ENCODE data around the gene KRT15. TPM values are rescaled to one million over a fixed set of nuclear protein-coding genes. Genes with fewer than 3 reads are reported as not detected.
A peak's percentile ranks its signal among the peaks of the same experiment; 100 is the strongest.

KRT15 gene
- total and polyA plus RNA-seq, 9 of the 15 experiments (the other 6 are each of a cell fraction or from before 2014, with no cell fraction given): 0.28 to 4.4 (median 0.56) TPM

DNA sequence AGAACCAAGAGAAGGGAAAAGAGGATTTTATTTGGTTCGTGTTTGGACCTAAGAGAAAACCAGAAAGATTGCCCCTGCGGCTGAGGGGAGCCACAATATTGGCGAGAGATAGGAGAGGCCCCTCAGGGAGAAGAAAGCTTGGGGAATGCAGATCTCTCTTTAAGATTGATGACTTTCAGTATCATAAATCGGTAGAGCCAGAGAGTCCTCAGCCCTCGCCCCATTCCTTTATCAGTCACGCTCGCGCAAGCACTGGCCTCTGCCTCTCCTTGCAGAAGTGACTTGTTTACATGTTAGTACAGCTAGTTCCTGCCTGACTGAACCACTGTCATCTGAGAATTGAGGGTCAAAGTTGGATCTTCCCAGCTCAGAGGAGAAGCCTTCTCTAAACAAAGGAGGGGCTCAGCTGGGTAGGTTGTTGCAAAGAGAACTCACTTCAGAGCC, 30.9 kb upstream of the KRT15 start (continued):
- peak; percentile 70 for TF ChIP-seq ZNF644 (tag; IDR thresholded peaks at IDR 0.05; ENCODE audit: low read depth)
- TF ChIP-seq MAZ (CRISPR knock-in tag; conservative IDR thresholded peaks at IDR 0.05 in 1 of 2, IDR thresholded peaks at IDR 0.05 in 1 of 2): no peak
- TF ChIP-seq SNIP1 (IDR thresholded peaks at IDR 0.05; ENCODE audit: low read depth): no peak
- TF ChIP-seq, protein P1, sequence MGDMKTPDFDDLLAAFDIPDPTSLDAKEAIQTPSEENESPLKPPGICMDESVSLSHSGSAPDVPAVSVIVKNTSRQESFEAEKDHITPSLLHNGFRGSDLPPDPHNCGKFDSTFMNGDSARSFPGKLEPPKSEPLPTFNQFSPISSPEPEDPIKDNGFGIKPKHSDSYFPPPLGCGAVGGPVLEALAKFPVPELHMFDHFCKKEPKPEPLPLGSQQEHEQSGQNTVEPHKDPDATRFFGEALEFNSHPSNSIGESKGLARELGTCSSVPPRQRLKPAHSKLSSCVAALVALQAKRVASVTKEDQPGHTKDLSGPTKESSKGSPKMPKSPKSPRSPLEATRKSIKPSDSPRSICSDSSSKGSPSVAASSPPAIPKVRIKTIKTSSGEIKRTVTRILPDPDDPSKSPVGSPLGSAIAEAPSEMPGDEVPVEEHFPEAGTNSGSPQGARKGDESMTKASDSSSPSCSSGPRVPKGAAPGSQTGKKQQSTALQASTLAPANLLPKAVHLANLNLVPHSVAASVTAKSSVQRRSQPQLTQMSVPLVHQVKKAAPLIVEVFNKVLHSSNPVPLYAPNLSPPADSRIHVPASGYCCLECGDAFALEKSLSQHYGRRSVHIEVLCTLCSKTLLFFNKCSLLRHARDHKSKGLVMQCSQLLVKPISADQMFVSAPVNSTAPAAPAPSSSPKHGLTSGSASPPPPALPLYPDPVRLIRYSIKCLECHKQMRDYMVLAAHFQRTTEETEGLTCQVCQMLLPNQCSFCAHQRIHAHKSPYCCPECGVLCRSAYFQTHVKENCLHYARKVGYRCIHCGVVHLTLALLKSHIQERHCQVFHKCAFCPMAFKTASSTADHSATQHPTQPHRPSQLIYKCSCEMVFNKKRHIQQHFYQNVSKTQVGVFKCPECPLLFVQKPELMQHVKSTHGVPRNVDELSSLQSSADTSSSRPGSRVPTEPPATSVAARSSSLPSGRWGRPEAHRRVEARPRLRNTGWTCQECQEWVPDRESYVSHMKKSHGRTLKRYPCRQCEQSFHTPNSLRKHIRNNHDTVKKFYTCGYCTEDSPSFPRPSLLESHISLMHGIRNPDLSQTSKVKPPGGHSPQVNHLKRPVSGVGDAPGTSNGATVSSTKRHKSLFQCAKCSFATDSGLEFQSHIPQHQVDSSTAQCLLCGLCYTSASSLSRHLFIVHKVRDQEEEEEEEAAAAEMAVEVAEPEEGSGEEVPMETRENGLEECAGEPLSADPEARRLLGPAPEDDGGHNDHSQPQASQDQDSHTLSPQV (IDR thresholded peaks at IDR 0.05): peak; percentile 62
- TF ChIP-seq ZNF766 (CRISPR knock-in tag; conservative IDR thresholded peaks at IDR 0.05): peak; percentile 66; the same call in 1 of the 2 replicates
- peak; percentile 77 to 82 for TF ChIP-seq NRF1 (conservative IDR thresholded peaks at IDR 0.05 in 1 of 2, IDR thresholded peaks at IDR 0.05 in 1 of 2)
- TF ChIP-seq MEIS2 (IDR thresholded peaks at IDR 0.05; ENCODE audit: partially characterized antibody): peak; percentile 93
- TF ChIP-seq, protein P2, sequence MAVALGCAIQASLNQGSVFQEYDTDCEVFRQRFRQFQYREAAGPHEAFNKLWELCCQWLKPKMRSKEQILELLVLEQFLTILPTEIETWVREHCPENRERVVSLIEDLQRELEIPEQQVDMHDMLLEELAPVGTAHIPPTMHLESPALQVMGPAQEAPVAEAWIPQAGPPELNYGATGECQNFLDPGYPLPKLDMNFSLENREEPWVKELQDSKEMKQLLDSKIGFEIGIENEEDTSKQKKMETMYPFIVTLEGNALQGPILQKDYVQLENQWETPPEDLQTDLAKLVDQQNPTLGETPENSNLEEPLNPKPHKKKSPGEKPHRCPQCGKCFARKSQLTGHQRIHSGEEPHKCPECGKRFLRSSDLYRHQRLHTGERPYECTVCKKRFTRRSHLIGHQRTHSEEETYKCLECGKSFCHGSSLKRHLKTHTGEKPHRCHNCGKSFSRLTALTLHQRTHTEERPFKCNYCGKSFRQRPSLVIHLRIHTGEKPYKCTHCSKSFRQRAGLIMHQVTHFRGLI (CRISPR knock-in tag; IDR thresholded peaks at IDR 0.05): 0 out of 2 replicates have a peak, but pooled peaks have one; percentile 36
- TF ChIP-seq, protein P3, sequence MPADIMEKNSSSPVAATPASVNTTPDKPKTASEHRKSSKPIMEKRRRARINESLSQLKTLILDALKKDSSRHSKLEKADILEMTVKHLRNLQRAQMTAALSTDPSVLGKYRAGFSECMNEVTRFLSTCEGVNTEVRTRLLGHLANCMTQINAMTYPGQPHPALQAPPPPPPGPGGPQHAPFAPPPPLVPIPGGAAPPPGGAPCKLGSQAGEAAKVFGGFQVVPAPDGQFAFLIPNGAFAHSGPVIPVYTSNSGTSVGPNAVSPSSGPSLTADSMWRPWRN (IDR thresholded peaks at IDR 0.05; ENCODE audit: low read depth): 0 out of 2 replicates have a peak, but pooled peaks have one; percentile 44
- peak; percentile 56; the same call in 1 of the 2 replicates for TF ChIP-seq NR2C1 (IDR thresholded peaks at IDR 0.05)
- TF ChIP-seq NR2C1 (tag; IDR thresholded peaks at IDR 0.05): 0 out of 2 replicates have a peak, but pooled peaks have one; percentile 36
- no peak for TF ChIP-seq ZNF232 (CRISPR knock-in tag; IDR thresholded peaks at IDR 0.05)
- TF ChIP-seq CC2D1A (IDR thresholded peaks at IDR 0.05): no peak
- peak; percentile 72 for TF ChIP-seq SMARCA4 (IDR thresholded peaks at IDR 0.05)
- peak; percentile 52; the same call in 1 of the 2 replicates for TF ChIP-seq KDM2B (CRISPR knock-in tag; IDR thresholded peaks at IDR 0.05)
- no peak for TF ChIP-seq TFAM (CRISPR knock-in tag; conservative IDR thresholded peaks at IDR 0.05)
- no peak for TF ChIP-seq ZNF311 (CRISPR knock-in tag; IDR thresholded peaks at IDR 0.05)
- TF ChIP-seq CXXC5 (CRISPR knock-in tag; IDR thresholded peaks at IDR 0.05): peak; percentile 5; the same call in 1 of the 2 replicates
- TF ChIP-seq TEAD4 (IDR thresholded peaks at IDR 0.05; ENCODE audit: low read length): peak; percentile 47
- TF ChIP-seq TEAD4 (CRISPR knock-in tag; IDR thresholded peaks at IDR 0.05; ENCODE audit: borderline replicate concordance): no peak
